Testis (tissue), 2 donors: Measurements from ENCODE around the gene LRRC7.

Experiments used
- CTCF ChIP-seq, 3 experiments: fragments of 450-650 bp in 2 of 3; fragments of 200-600 bp in 1 of 3; sonication (generic) in 1 of 3; IDR thresholded peaks; one replicate each; pipeline ENCODE4 v1.5.1; 2016 to 2019; ENCODE audit warnings: antibody characterized with exemption in 3 of 3, mild to moderate bottlenecking in 2 of 3, moderate library complexity in 1 of 3
- POLR2A ChIP-seq: fragments of 450-650 bp; IDR thresholded peaks from one replicate; pipeline ENCODE4 v1.6.1; 2017; ENCODE audit warnings: antibody characterized with exemption, mild to moderate bottlenecking, moderate library complexity

GRCh38 chr1:70057500-70057899 lies 489.8 kb downstream of the LRRC7 start:
- TF ChIP-seq CTCF (IDR thresholded peaks at IDR 0.05) (no peak), POLR2A (no peak)
